A549 (cell line): ENCODE data around the gene MFSD2A.

Experiments
- TF ChIP-seq, protein P1 (sequence below): fragments of 200-600 bp; sonication (generic); IDR thresholded peaks from 2 replicates; pipeline ENCODE4 v1.6.1; 2016; ENCODE audit warnings: antibody characterized with exemption, mild to moderate bottlenecking, moderate library complexity
- TF ChIP-seq, protein P2 (sequence below): IDR thresholded peaks from 2 replicates; pipeline ENCODE4 v1.6.1; 2012

DNA sequence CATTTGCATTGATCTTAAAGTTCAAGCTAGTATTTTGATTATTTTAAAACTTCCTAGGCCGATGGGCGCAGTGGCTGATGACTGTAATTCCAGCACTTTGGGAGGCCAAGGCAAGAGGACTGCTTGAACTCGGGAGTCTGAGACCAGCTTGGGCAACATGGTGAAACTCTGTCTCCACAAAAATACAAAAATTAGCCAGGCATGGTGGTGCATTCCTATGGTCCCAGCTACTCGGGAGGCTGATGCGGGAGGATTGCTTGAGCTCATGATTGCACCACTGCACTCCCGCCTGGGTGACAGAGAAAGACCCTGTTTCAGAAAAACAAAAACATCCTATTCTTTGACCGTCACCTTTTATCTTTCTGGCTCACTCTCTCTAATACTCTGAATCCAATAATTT, 30.0 kb downstream of the MFSD2A start:
- TF ChIP-seq, protein P1, sequence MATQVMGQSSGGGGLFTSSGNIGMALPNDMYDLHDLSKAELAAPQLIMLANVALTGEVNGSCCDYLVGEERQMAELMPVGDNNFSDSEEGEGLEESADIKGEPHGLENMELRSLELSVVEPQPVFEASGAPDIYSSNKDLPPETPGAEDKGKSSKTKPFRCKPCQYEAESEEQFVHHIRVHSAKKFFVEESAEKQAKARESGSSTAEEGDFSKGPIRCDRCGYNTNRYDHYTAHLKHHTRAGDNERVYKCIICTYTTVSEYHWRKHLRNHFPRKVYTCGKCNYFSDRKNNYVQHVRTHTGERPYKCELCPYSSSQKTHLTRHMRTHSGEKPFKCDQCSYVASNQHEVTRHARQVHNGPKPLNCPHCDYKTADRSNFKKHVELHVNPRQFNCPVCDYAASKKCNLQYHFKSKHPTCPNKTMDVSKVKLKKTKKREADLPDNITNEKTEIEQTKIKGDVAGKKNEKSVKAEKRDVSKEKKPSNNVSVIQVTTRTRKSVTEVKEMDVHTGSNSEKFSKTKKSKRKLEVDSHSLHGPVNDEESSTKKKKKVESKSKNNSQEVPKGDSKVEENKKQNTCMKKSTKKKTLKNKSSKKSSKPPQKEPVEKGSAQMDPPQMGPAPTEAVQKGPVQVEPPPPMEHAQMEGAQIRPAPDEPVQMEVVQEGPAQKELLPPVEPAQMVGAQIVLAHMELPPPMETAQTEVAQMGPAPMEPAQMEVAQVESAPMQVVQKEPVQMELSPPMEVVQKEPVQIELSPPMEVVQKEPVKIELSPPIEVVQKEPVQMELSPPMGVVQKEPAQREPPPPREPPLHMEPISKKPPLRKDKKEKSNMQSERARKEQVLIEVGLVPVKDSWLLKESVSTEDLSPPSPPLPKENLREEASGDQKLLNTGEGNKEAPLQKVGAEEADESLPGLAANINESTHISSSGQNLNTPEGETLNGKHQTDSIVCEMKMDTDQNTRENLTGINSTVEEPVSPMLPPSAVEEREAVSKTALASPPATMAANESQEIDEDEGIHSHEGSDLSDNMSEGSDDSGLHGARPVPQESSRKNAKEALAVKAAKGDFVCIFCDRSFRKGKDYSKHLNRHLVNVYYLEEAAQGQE, result no peak
- TF ChIP-seq, protein P2, sequence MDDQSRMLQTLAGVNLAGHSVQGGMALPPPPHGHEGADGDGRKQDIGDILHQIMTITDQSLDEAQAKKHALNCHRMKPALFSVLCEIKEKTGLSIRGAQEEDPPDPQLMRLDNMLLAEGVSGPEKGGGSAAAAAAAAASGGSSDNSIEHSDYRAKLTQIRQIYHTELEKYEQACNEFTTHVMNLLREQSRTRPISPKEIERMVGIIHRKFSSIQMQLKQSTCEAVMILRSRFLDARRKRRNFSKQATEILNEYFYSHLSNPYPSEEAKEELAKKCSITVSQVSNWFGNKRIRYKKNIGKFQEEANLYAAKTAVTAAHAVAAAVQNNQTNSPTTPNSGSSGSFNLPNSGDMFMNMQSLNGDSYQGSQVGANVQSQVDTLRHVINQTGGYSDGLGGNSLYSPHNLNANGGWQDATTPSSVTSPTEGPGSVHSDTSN, result no peak
